ENCODE data around the gene ARID5B. TPM values are rescaled to one million over a fixed set of nuclear protein-coding genes. Genes with fewer than 3 reads are reported as not detected.

ARID5B gene
- total RNA-seq, 1 donor from 2014 or later: 11.6 TPM

DNA sequence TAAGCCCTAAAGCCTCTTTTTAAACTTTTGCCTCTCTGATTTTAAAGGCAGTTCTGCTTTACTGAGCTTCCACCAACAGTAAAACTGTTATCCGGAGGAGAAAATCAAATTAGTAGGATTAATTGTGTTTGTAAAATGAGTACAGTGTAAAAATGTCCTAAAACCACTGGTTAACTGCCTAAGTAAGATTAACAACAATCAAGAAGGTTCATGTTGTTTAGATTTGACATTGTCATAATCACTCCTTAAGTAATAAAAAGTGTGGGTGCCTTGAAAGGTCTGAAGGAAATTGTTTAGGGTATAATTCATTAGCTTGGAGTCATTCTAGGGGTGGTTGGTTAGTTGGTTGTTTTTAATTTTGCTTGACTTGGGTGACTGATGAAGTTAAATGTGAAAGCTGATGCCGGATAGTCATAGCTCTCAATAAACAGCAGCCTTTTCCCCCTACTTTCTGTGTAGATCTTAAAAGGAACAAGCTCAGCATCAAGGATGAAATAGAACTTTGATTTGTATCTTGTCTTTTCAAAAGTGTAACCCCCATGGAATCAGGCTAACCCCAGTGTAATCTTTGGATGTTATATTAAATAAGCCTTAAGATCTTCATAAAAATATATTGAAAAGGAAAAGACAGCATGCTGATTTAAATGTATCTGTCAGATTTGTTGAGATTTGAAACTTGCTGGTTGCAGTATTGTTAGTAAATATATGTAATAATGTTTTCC lies 148.3 kb downstream of the ARID5B start:
- DNase-seq (ENCODE audit: low read depth in 2 of 2): peak in 1 of 2 donors; percentile 39

DNA sequence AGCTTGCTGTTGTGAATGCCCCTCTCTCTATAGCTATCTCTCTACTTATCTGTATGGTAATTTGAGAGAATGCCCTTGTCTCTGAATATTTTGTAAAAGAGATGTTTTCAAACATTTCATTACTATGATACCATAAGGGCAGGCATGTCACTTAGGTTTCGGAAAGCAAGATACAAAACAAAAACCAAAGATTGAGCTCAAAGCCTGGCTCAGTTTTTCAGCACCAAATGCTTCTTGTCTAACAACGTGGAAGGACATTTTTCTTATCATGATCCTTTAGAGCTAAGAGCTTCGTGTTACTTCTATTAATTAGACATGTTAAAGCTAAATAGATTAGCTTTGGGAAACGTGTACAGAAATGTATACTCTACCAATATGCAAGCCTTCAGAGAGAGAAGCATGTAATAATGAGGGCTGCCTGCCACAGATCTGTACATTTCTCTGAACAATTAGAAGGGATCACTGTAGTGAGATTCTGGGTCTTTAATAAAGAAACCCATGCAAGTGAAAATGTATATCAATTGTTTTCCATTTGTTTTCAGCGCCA lies 148.9 kb downstream of the ARID5B start:
- peak in 1 of 2 donors; percentile 38 for DNase-seq (ENCODE audit: low read depth in 2 of 2)

DNA sequence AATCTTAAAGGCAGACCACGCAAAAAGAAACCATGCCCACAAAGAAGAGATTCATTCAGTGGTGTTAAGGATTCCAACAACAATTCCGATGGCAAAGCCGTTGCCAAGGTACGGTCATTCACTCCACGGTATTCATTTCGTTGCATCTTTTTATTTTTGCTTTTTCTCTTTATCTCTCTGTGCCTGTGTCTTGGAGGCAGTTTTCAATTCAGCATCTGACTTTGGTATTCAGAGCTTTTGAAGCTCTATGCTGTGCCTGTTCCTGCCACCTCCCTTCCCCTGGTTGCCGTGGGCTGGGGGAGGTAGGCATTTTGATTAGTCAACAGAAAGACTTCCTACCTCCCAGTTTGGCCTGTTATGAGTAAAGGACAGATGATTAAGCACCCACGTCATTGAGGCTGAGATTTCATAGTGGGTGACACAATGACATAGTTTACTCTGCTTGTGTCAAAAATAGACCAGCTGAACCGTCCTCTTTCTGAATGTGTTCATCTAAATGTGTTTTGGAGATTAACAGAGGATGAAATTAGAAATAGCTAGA lies 149.5 kb downstream of the ARID5B start:
- DNase-seq (ENCODE audit: low read depth in 2 of 2): peak; percentile 94 to 95

DNA sequence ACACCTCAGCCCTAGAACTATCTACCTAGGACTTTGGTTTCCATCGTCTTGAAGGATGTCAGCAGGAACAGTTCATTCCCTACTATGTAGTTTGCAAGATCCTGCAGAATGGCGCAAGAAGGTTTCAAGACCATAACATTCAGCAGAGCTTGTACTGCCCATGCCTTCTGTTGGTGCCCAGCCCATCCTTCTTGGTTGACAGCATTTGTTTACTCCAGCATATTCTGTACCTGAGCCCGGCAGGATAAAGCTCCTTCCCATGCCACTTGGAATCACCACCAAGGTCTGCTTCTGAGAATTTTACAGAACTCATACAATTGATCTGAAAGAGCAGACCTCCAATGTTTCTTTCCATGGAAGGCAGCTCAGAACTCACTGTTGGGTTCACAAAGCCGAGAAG lies 150.8 kb downstream of the ARID5B start:
- no peak for DNase-seq (ENCODE audit: low read depth in 2 of 2)

- no peak for DNase-seq (ENCODE audit: low read depth in 2 of 2)
These were observed 152.4 kb downstream of the ARID5B start for GRCh38 chr10:62053860-62054259.

DNA sequence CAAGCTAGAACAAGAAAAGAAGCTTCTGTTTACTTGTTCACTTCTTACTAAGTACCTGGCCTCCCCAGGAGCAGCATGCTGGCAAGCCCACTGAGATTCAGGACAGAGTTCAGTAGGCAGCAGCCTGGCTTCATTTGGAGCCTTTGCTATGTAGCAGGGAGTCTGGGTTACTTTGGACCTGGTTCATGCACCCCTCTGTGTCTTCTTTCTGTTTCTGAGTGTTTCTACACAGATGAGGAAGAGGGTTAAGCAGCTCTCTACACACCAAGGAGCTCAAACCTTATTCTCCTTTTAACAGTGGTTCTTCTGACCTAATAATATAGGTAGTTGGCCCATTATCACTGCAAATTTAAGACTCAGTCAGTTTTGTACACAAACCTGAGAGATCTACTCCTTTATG lies 152.9 kb downstream of the ARID5B start:
- no peak for DNase-seq (ENCODE audit: low read depth in 2 of 2)

DNA sequence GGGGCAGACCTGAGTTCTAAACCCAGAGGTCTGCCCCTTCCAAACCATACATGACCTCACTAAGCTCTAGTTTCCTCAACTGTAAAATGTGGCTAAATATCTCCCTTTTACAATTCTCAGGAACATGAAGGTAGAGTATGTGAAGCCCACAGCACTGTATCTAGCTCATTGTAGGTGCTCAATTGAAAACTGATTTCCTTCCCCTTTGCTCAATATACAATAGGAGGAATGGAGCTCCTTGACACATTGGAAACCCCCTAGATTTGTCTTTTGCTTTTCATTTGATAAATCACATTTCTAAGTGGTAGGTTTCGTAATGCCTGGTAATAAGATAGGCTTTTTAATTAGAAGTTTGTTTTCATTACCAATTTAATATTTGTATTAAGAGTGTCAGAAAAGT lies 153.3 kb downstream of the ARID5B start:
- DNase-seq (ENCODE audit: low read depth in 2 of 2): no peak

DNA sequence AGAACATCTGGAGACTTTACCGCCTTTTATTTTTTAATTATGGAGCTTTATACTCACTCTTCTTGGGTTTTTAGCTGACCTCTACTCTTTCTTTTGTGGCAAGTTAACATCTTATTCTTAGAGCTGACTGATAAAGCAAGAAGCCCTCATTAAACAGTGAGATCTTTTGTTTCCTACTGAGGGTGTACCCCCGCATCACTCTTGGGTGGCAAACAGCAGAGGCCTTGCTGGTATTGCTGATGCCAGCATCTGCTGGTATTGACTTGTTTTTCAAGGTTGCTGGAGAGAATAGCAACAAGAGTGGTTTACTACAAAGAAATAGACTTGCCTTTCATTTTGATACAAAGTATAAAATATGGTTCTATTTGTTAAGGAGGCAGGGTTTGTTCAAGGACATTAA lies 154.7 kb downstream of the ARID5B start:
- DNase-seq (ENCODE audit: low read depth in 2 of 2): no peak

DNA sequence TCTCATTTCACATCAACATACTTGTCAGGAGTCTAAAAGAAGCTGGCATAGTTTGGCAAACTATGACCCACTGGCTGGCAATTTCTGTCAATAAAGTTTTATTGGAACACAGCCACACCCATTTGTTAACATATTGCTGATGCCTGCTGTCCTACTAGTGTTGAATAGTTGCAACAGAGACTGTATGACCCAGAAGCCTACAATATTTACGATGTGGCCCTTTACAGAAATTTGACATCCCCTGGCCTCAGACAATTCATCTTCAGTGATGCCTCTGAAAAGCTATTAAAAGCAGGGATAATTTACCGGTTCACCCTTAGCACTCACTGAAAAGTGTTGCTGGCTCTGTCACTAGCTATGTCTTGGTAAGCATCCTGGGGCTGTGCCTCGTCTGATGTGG lies 155.2 kb downstream of the ARID5B start:
- DNase-seq (ENCODE audit: low read depth in 2 of 2): no peak

DNA sequence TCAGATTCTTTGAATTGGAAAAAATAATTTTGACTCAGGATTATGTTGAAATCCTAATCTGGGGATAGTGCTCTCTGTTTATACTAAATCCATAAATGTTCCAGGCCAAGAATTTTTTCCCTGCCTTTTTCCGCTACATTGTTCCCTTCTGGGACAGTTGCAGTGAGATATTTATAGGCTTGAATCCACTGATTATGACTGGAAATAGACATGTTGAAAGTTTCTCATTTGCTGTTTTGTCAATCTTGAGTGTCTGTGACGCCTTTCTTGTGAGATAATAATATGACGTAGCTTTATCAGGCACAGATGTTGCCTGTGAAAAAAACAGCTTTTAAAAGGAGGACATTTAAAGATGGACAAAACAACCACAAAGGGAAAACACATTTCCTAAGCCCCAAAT lies 155.9 kb downstream of the ARID5B start:
- peak; percentile 70 to 89 for DNase-seq (ENCODE audit: low read depth in 2 of 2)

DNA sequence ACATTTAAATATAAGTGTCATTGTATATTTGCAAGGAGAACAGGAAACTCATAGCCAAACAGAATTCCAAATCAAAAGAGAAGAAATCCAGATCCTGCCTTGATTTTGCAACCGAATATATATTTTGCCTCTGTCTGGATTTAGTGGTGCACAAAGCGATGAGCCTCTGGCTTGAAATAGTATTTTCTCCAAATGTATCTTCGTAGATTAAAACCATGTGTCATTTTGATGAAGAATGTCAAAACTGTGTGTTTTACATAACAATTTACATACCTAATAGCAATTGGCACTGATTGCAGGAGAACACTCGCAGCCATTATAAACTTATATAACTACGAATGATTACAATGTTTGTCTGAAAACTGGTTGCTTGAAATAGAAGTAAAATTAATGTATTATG lies 156.4 kb downstream of the ARID5B start:
- DNase-seq (ENCODE audit: low read depth in 2 of 2): no peak

- no peak for DNase-seq (ENCODE audit: low read depth in 2 of 2)
These were observed 157.0 kb downstream of the ARID5B start for GRCh38 chr10:62058476-62058875.

DNA sequence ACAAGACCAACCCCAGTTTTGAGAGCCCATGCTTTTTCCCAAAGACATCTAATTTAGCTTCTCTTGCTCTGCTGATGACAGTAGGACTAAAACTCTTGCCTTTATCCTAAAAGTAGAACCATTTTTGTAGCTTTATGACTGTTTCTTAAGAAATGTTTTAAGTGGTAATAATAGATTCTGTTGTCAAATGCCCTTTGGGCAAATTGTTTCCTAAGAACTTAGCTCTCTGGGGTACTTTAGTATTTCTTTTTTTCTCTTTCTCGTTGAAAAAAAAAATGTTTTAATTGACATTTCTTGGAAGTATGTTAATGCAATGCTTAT lies 157.4 kb downstream of the ARID5B start:
- no peak for DNase-seq (ENCODE audit: low read depth in 2 of 2)

DNA sequence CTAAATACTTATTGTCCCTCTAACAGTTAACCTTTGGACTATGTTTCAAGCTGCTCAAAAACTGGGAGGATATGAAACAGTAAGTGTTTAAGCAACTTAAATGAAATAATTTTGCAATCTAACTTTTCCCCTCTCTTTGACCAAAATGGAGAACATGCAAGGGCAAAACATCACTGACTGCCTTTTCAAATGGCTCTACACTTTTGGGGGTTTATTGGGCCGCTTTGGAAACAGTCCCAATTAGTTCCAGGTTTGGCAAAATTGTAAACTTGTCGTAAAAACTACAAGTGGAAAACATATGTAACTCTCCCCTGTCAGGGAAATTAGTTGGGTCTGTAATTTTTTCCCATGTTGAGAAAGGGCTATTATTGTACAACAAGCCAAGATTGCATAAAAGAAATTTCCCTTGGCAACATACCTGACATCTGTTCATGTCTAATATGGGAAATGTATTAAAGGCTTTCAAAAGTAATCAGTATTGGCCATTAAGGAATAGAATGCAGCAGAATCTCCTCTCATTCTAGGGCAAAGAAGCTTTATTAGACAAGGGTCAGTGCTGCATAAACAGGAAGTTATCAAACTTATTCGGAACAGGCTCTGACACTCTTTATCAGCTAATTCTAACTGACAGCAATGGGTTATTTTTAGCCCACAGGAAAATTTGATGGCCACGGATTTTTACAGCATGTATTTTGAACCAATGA lies 157.9 kb downstream of the ARID5B start:
- DNase-seq (ENCODE audit: low read depth in 2 of 2): peak in 1 of 2 donors; percentile 84

DNA sequence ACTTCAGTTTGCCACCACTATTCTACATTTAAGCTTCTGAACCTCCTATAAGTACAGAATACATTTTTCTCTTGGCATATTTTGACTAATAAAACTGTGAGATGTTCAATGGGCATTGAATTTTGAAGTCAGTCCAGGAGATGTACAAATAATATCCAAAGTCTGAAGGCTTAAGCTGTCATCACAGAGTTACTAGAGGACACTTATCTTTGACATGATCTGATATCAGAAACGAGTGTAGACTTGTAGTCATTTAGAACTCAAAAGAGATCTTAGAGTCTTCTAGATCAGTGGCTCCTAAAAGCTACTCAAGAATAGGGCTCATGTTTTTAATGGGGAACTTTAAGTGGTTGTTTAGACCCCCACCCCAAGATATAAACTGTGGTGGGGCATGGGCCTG lies 160.5 kb downstream of the ARID5B start:
- no peak for DNase-seq (ENCODE audit: low read depth in 2 of 2)

DNA sequence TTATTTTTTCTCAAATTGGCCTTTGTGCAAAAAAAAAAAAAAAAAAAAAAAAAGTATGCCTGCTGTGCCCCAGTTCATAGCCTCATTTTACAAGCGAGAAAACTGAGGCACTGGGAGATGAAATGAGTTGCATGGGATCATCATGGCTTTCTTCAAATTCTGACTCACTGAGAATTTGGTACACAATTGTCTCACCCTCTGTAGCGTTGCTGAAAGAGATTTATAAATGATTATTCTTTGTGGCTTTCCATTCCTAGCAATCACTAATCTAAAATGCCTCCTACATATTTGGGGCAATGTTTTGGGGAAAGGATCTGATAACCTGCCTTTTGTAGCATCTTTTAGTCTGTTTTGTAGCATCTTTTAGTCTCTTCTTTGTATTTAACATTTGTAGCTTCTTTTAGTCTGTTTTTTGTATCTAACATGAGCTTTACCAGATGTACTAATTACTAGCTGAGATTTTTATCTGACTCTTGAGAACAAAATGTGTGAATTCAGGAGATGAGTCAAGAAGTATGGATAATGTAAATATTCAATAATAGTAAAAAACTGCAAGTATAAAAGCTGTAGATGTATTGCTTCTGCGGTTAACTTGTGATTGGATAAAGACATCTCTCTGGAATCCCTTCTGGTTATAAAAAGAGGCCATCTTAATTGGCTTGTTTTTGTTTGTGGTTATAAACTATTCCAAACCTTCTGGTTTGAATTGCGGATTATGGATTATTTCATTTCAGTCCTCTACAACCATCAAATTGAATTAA lies 161.4 kb downstream of the ARID5B start:
- DNase-seq (ENCODE audit: low read depth in 2 of 2): no peak

GRCh38 chr10:62063795-62064472 lies 162.4 kb downstream of the ARID5B start:
- no peak for DNase-seq (ENCODE audit: low read depth in 2 of 2)

- no peak for DNase-seq (ENCODE audit: low read depth in 2 of 2)
These were observed 166.1 kb downstream of the ARID5B start for GRCh38 chr10:62067560-62067959.

- DNase-seq (ENCODE audit: low read depth in 2 of 2): no peak
These were observed 167.0 kb downstream of the ARID5B start for GRCh38 chr10:62068464-62068863.

GRCh38 chr10:62069452-62070178 lies 168.1 kb downstream of the ARID5B start:
- no peak for DNase-seq (ENCODE audit: low read depth in 2 of 2)

GRCh38 chr10:62071846-62072281 lies 170.4 kb downstream of the ARID5B start:
- DNase-seq (ENCODE audit: low read depth in 2 of 2): no peak

All from dermis microvascular lymphatic vessel endothelial cell (primary cell).